Measurements from ENCODE around the gene UBXN2A. TPM values are rescaled to one million over a fixed set of nuclear protein-coding genes. Genes with fewer than 3 reads are reported as not detected.

UBXN2A gene
- total and polyA plus RNA-seq, 10 of the 15 experiments (the other 5 are each of a cell fraction or from before 2014, with no cell fraction given) = 3.7 to 23.5 (median 14.6) TPM

DNA sequence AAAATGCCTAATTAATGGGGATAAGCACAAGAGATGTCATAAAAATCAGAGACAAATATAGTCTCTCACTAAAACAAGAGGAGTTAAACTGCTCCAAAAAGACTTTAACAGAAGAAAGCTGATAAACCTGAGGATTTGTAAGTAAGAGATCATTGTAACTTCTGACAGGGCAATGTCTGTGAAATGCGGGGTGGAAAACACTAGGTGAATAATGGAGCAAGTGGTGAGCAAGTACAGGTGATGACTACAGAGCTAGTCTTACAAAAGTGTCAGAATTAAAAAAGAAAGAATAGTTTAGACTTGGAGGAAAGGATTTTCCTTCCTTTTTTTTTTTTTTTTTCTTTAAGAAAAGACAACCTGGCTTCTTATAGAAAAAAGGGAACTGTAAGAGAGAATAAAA lies 36.0 kb upstream of the UBXN2A start:
- POLR2A ChIA-PET = interaction anchor here (0.7 to 1.0 kb wide), 2 partner anchors 18 to 21 kb away, joined by 3 read pairs; no protein-coding TSS in a partner anchor
- no TSS peak for BruUV-seq (replicated peaks)
- no peak overlapping the region for H3K4me2 ChIP-seq (ENCODE audit: control insufficient read depth, insufficient read depth)
- TF ChIP-seq, protein P1, sequence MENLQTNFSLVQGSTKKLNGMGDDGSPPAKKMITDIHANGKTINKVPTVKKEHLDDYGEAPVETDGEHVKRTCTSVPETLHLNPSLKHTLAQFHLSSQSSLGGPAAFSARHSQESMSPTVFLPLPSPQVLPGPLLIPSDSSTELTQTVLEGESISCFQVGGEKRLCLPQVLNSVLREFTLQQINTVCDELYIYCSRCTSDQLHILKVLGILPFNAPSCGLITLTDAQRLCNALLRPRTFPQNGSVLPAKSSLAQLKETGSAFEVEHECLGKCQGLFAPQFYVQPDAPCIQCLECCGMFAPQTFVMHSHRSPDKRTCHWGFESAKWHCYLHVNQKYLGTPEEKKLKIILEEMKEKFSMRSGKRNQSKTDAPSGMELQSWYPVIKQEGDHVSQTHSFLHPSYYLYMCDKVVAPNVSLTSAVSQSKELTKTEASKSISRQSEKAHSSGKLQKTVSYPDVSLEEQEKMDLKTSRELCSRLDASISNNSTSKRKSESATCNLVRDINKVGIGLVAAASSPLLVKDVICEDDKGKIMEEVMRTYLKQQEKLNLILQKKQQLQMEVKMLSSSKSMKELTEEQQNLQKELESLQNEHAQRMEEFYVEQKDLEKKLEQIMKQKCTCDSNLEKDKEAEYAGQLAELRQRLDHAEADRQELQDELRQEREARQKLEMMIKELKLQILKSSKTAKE (IDR thresholded peaks at IDR 0.05; ENCODE audit: low read depth, poor library complexity, severe bottlenecking) = no peak
- TF ChIP-seq FOXM1 (IDR thresholded peaks at IDR 0.05; ENCODE audit: low read depth, low read length) (no peak), NRF1 (conservative IDR thresholded peaks at IDR 0.05; ENCODE audit: low read depth, low read length) (no peak), ZBTB4 (CRISPR knock-in tag; IDR thresholded peaks at IDR 0.05) (no peak), ZNF207 (IDR thresholded peaks at IDR 0.05; ENCODE audit: borderline replicate concordance) (no peak), CBX3 (IDR thresholded peaks at IDR 0.05; ENCODE audit: borderline replicate concordance, low read depth) (no peak), ELK1 (IDR thresholded peaks at IDR 0.05; ENCODE audit: low read depth, low read length) (no peak), YBX1 (IDR thresholded peaks at IDR 0.05) (no peak), BCL11A (IDR thresholded peaks at IDR 0.05; ENCODE audit: low read depth, low read length) (no peak), E2F4 (IDR thresholded peaks at IDR 0.05; ENCODE audit: low read depth, low read length) (no peak), CREM (IDR thresholded peaks at IDR 0.05; ENCODE audit: low read depth) (no peak), NR2C2 (IDR thresholded peaks at IDR 0.05; ENCODE audit: borderline replicate concordance, control insufficient read depth, insufficient read length, low read depth) (no peak), RAD51 (IDR thresholded peaks at IDR 0.05) (no peak), TBL1XR1 (IDR thresholded peaks at IDR 0.05; ENCODE audit: low read depth, low read length) (no peak)

More for the DNA sequence above, 36.0 kb upstream of the UBXN2A start:
- no peak overlapping the region for H3K27ac ChIP-seq (ENCODE audit: control insufficient read depth, insufficient read depth)
- H3K4me3 ChIP-seq = no peak overlapping the region
- in situ Hi-C loops (cut with MboI) = no loop called here
- no peak for DNase-seq (ENCODE audit: low read depth, low spot score)
- ATAC-seq = no peak
- H3K79me2 ChIP-seq (ENCODE audit: control insufficient read depth, insufficient read depth, low read length) = peaks cover 36% of the 10 kb centered on the region
- ChIA-PET RAD21 (ENCODE audit: unreplicated experiment) (interaction anchor here (0.7 kb wide), 1 partner anchor 10 kb away, joined by 3 read pairs; no protein-coding TSS in a partner anchor), SMC1A (ENCODE audit: uncharacterized antibody, unreplicated experiment) (interaction anchor here (1.0 kb wide), 1 partner anchor 10 kb away, joined by 3 read pairs; no protein-coding TSS in a partner anchor), CTCF (interaction anchor here (0.8 kb wide), 1 partner anchor 11 kb away, joined by 3 read pairs; no protein-coding TSS in a partner anchor)
- intact Hi-C loops (cut with micrococcal nuclease; ENCODE audit: unreplicated experiment) = no loop called here
- no peak for FAIRE-seq
- no peak overlapping the region for H2AFZ ChIP-seq (ENCODE audit: control insufficient read depth, low read depth, low read length)
- H3K9me3 ChIP-seq (replicated peaks; ENCODE audit: control insufficient read depth, insufficient read depth, low read length) = no peaks in the 10 kb centered on the region
- H3K4me1 ChIP-seq (ENCODE audit: control insufficient read depth, insufficient read depth, low read length) = no peaks in the 10 kb centered on the region
- no peaks in the 10 kb centered on the region for H3K27me3 ChIP-seq (replicated peaks in 1 of 2; ENCODE audit: control insufficient read depth in 2 of 2, insufficient read depth in 2 of 2, low read length in 1 of 2)
- H4K20me1 ChIP-seq (ENCODE audit: control insufficient read depth, insufficient read depth) = peaks cover 3% of the 10 kb centered on the region; the same call in 1 of the 2 replicates
- no peaks in the 10 kb centered on the region for H3K36me3 ChIP-seq (ENCODE audit: control insufficient read depth in 2 of 2, insufficient read depth in 2 of 2, low read length in 1 of 2)
- H3K9ac ChIP-seq (ENCODE audit: control insufficient read depth, insufficient read depth, low read length) = no peak overlapping the region
- 100% methylated on average over 1 of the region's 1 CpG for WGBS (ENCODE audit: insufficient coverage, insufficient replicate concordance, low lambda C conversion rate, missing lambda C conversion rate)
